GM12878 (cell line): ENCODE data around the gene LRRC8B. TPM values are rescaled to one million over a fixed set of nuclear protein-coding genes. Genes with fewer than 3 reads are reported as not detected.

Experiments
- polyA plus RNA-seq, 11 experiments: library from polyadenylated mRNA; depleted of rRNA in 4 of 11; unstranded in 6 of 11; stranded (reverse) in 5 of 11; fragments of >200 nt; fragmentation: Nextera tagmentation in 4 of 11; fragmentation: Illumina TruSeq in 1 of 11; extraction: Ambion mirVana in 4 of 11; extraction: Trizol in 1 of 11; gene quantifications; 1 replicate in 1 of 11; 2 replicates in 10 of 11; pipeline versions ENCODE4 v1.2.1 to v1.2.3, GENCODE V29; 2011 to 2016; ENCODE audit warnings: inconsistent platforms in 2 of 11, missing spikeins in 2 of 11, low read depth in 1 of 11
- total RNA-seq, 4 experiments: library from RNA; depleted of rRNA in 3 of 4; stranded (reverse); fragments of >200 nt in 3 of 4; fragmentation: Illumina TruSeq in 1 of 4; extraction: Trizol in 1 of 4; gene quantifications; 2 replicates each; pipeline versions ENCODE4 v1.2.1 to v1.2.3, GENCODE V29; 2013 to 2021

LRRC8B gene
- total and polyA plus RNA-seq, 10 of the 15 experiments (the other 5 are each of a cell fraction or from before 2014, with no cell fraction given) = 1.3 to 9.2 (median 5.4) TPM

Other genes with a start within 250 kb of the LRRC8B start
- gene GBP6, start 160.8 kb upstream of the LRRC8B start, total RNA-seq (2014; rRNA removed) = not detected in 2 replicates
- gene GBP6, start 160.8 kb upstream of the LRRC8B start, total RNA-seq (2014; rRNA removed; fragmentation: Illumina TruSeq; extraction: Trizol) = 0.04 TPM in 1 of 2 replicates, not detected in the other
- not detected in 2 replicates for gene GBP6, start 160.8 kb upstream of the LRRC8B start, total RNA-seq (2021)
- 2.7 and 3.5 TPM in 2 replicates for gene GBP6, start 160.8 kb upstream of the LRRC8B start, polyA plus RNA-seq (2011; rRNA removed)
- not detected in 2 replicates for gene GBP6, start 160.8 kb upstream of the LRRC8B start, polyA plus RNA-seq (2014; fragmentation: Illumina TruSeq; extraction: Trizol)
- gene GBP6, start 160.8 kb upstream of the LRRC8B start, polyA plus RNA-seq (2014; fragmentation: Nextera tagmentation; extraction: Ambion mirVana) = under 1 TPM in 1 of 2 experiments, not detected in 1; 0.05 TPM
- gene GBP6, start 160.8 kb upstream of the LRRC8B start, polyA plus RNA-seq (2014; rRNA removed) = 0.03 TPM in 1 of 2 replicates, not detected in the other
- gene GBP6, start 160.8 kb upstream of the LRRC8B start, polyA plus RNA-seq (2016; fragmentation: Nextera tagmentation; extraction: Ambion mirVana) = not detected
- gene LRRC8C, start 108.3 kb downstream of the LRRC8B start, total RNA-seq (2014; rRNA removed) = 11.7 and 12.9 TPM in 2 replicates
- gene LRRC8C, start 108.3 kb downstream of the LRRC8B start, total RNA-seq (2014; rRNA removed; fragmentation: Illumina TruSeq; extraction: Trizol) = 10.0 and 10.5 TPM in 2 replicates
- 10.6 and 11.4 TPM in 2 replicates for gene LRRC8C, start 108.3 kb downstream of the LRRC8B start, total RNA-seq (2021)
- gene LRRC8C, start 108.3 kb downstream of the LRRC8B start, polyA plus RNA-seq (2011; rRNA removed) = 16.3 and 21.7 TPM in 2 replicates
- gene LRRC8C, start 108.3 kb downstream of the LRRC8B start, polyA plus RNA-seq (2014; fragmentation: Illumina TruSeq; extraction: Trizol) = 13.7 and 16.6 TPM in 2 replicates
- 1 to 10 TPM; 2.3 to 3.1 TPM for gene LRRC8C, start 108.3 kb downstream of the LRRC8B start, polyA plus RNA-seq (2014; fragmentation: Nextera tagmentation; extraction: Ambion mirVana)
- 6.3 and 7.9 TPM in 2 replicates for gene LRRC8C, start 108.3 kb downstream of the LRRC8B start, polyA plus RNA-seq (2014; rRNA removed)
- gene LRRC8C, start 108.3 kb downstream of the LRRC8B start, polyA plus RNA-seq (2016; fragmentation: Nextera tagmentation; extraction: Ambion mirVana) = 10 to 100 TPM; 10.9 to 11.3 TPM